Osteocyte (in vitro differentiated cells): ENCODE results near the gene SLC26A5. TPM values are rescaled to one million over a fixed set of nuclear protein-coding genes. Genes with fewer than 3 reads are reported as not detected.

Experiments
- DNase-seq: peaks from one replicate; pipeline ENCODE4 v3.0.0; 2021; ENCODE audit warnings: mixed read lengths; ENCODE audit not compliant: unreplicated experiment; ENCODE audit errors: extremely low spot score
- H3K27ac Mint-ChIP-seq: one replicate; pipeline ENCODE4 v1.8.0; 2021; ENCODE audit warnings: mild to moderate bottlenecking, mixed read lengths; ENCODE audit not compliant: unreplicated experiment
- H3K27me3 Mint-ChIP-seq: one replicate; pipeline ENCODE4 v1.8.0; 2021; ENCODE audit warnings: mixed read lengths; ENCODE audit not compliant: unreplicated experiment
- H3K36me3 Mint-ChIP-seq: one replicate; pipeline ENCODE4 v1.8.0; 2021; ENCODE audit warnings: mixed read lengths; ENCODE audit not compliant: unreplicated experiment
- H3K4me1 Mint-ChIP-seq: one replicate; pipeline ENCODE4 v1.8.0; 2021; ENCODE audit warnings: mixed read lengths; ENCODE audit not compliant: unreplicated experiment
- H3K4me3 Mint-ChIP-seq: one replicate; pipeline ENCODE4 v1.8.0; 2021; ENCODE audit warnings: mild to moderate bottlenecking, moderate library complexity, mixed read lengths; ENCODE audit not compliant: unreplicated experiment
- H3K9me3 Mint-ChIP-seq: one replicate; pipeline ENCODE4 v1.8.0; 2021; ENCODE audit warnings: mixed read lengths; ENCODE audit not compliant: unreplicated experiment
- CTCF ChIP-seq: fragments of 200-600 bp; sonication (generic); IDR thresholded peaks from 2 replicates; pipeline ENCODE4 v1.5.0; 2021; ENCODE audit warnings: antibody characterized with exemption, mild to moderate bottlenecking, moderate library complexity
- total RNA-seq: library from RNA; stranded (reverse); gene quantifications from 2 replicates; pipeline ENCODE4 v1.2.1, GENCODE V29; 2021

The SLC26A5 gene
- total RNA-seq, 1 donor from 2014 or later, result not detected

GRCh38 chr7:103369432-103369831 lies 76.6 kb downstream of the SLC26A5 start:
- no peaks in the 10 kb centered on the region for H3K4me1 Mint-ChIP-seq
- peaks cover 17% of the 10 kb centered on the region for H3K27me3 Mint-ChIP-seq
- TF ChIP-seq CTCF, result no peak
- H3K27ac Mint-ChIP-seq, result no peak overlapping the region
- no peak overlapping the region for H3K4me3 Mint-ChIP-seq
- no peak for DNase-seq
- H3K9me3 Mint-ChIP-seq, result no peaks in the 10 kb centered on the region
- peaks cover 37% of the 10 kb centered on the region for H3K36me3 Mint-ChIP-seq

GRCh38 chr7:103349805-103350204 lies 96.2 kb downstream of the SLC26A5 start:
- H3K27ac Mint-ChIP-seq, result no peak overlapping the region
- H3K4me1 Mint-ChIP-seq, result peaks cover 34% of the 10 kb centered on the region
- no peaks in the 10 kb centered on the region for H3K9me3 Mint-ChIP-seq
- peak overlapping the region; percentile 56 for H3K4me3 Mint-ChIP-seq
- no peak for TF ChIP-seq CTCF
- DNase-seq, result no peak
- H3K36me3 Mint-ChIP-seq, result peaks cover 19% of the 10 kb centered on the region
- no peaks in the 10 kb centered on the region for H3K27me3 Mint-ChIP-seq

- H3K4me1 Mint-ChIP-seq, result peaks cover 35% of the 10 kb centered on the region
- DNase-seq, result no peak
- H3K9me3 Mint-ChIP-seq, result no peaks in the 10 kb centered on the region
- no peaks in the 10 kb centered on the region for H3K27me3 Mint-ChIP-seq
- peaks cover 16% of the 10 kb centered on the region for H3K36me3 Mint-ChIP-seq
- H3K4me3 Mint-ChIP-seq, result peak overlapping the region; percentile 98
- peak overlapping the region; percentile 98 for H3K27ac Mint-ChIP-seq
- no peak for TF ChIP-seq CTCF
Measured at GRCh38 chr7:103348959-103349358, 97.0 kb downstream of the SLC26A5 start.

GRCh38 chr7:103348452-103348851 lies 97.6 kb downstream of the SLC26A5 start:
- H3K4me1 Mint-ChIP-seq, result peaks cover 38% of the 10 kb centered on the region

More at GRCh38 chr7:103348452-103348851, 97.6 kb downstream of the SLC26A5 start:
- Mint-ChIP-seq H3K4me3 (peak overlapping the region; percentile 98), H3K9me3 (no peaks in the 10 kb centered on the region), H3K27ac (peak overlapping the region; percentile 98), H3K27me3 (no peaks in the 10 kb centered on the region), H3K36me3 (peaks cover 11% of the 10 kb centered on the region)
- TF ChIP-seq CTCF, result no peak
- no peak for DNase-seq
